Daoy (cell line): ENCODE results near the gene PHF3. TPM values are rescaled to one million over a fixed set of nuclear protein-coding genes. Genes with fewer than 3 reads are reported as not detected.

Experiments used
- total RNA-seq: library from RNA; depleted of rRNA; stranded (reverse); fragments of >200 nt; shearing (Covaris generic); gene quantifications from 2 replicates; pipeline ENCODE4 v1.2.3, GENCODE V29; 2014; rRNA removed

Gene PHF3
- total RNA-seq, 1 experiment from 2014 or later, result 43.5 TPM

Other genes starting within 250 kb of the PHF3 start
- gene PTP4A1, start 63.3 kb upstream of the PHF3 start, total RNA-seq, result 5.3 and 9.9 TPM in 2 replicates